ENCODE data around the gene KCNJ12.
A peak's percentile ranks its signal among the peaks of the same experiment; 100 is the strongest.
"Not testable (repeated sequence)": the region's sequence is repeated elsewhere in the genome, so short reads cannot be mapped to it uniquely, and the experiment has no call there.

KCNJ12 gene

DNA sequence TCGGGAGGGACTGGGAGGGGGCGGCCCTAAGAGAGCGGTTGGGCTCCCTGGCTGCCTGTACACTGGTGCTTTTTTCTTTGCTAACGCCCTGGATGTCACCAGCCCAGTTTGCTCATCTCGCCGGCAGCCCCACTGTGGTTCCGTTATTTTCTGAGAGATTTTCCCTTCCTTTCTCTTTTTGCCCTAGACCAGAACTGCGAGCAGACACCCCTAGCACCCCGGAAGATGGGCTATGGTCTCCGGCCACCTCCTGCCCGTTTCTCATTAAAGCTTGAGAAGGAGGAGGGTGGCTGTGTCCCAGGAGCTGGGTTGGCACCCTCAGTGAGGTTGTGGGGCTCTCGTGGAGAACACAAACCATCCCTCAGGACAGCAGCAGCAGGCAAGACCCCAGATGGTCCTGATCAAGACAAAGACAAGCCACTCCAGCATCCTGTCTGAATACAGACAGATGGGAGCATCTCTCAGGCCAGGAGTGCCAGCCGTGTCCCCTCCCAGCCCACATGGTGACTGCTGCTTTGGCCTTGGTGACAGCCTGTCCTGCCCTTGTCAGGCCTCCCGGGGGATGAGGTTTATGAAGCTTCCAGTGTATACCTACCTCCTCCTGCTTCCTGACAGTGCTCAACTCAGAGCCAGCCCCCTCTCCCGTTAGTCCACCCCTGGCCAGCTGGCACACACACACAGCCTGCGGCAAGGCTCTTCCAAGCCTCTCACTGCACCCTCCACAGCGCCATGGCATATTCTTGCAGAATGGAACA, 77.2 kb downstream of the KCNJ12 start:
- DNase-seq: no peak

DNA sequence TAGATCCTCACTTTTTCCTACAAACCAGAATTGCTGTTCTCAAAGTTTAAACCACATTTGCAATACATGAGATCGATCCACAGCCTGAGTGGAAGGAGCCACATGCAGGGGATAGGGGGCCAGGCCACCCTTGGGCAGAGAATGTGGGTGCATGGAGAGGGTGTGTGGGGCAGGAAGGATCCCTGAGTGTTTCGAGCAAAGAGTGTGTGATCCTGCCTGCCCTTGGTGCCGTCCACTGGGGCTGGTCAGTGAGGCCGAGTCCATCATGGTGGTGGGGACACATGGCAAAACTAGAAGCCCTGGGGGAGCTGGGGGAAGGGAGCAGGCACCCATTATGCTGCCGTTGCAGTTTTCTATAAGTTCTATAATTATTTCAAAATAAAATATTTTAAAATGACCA, 77.8 kb downstream of the KCNJ12 start:
- not testable (repeated sequence) for DNase-seq

DNA sequence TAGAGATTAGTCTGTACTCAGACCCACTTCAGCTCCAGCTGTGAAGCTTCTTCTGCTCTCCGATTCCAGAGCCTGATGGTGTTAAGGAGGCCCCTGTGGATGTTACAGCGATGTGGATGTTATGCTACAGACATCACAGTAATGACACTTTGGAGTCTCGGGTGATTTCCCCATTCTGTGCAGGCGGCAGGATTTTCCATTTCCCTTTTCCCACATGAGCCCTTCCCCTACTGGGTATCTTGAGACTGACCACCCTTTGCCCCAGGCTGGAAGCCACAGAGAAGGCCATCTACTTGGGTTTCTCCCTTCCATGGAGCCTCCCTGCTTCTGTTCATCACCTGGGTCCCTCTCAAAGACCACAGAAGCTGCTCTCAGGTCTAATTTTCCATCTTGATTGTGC, 78.3 kb downstream of the KCNJ12 start:
- no peak for DNase-seq

DNA sequence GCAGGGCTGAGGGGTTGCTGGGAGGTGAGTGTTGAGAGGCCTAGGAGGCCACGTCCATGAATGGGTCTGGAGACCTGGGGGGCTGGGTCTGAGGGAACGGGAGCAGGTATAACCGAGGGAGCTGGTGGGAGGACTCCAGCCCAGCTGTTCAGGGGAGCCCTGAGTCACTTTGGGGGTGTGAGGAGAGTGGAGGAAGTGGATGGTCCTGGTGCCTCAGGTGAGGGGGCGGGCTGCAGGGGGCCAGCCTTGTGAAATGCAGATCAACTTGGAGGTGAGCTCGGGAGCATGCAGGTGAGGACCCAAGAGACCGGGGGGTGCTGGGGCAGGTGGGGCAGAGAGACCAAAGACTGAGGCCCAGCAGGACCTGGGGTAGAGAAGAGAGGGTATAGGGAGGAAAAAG, 79.6 kb downstream of the KCNJ12 start:
- DNase-seq: no peak

DNA sequence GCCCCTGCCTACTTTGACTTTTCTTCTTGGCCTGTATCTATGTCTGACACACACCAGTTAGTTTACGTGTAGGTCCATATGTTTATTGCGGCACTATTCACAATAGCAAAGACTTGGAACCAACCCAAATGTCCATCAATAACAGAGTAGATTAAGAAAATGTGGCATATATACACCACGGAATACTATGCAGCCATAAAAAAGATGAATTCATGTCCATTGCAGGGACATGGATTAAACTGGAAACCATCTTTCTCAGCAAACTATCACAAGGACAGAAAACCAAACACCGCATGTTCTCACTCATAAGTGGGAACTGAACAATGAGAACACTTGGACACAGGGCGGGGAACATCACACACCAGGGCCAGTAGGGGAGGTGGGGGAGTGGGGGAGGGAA, 80.3 kb downstream of the KCNJ12 start:
- not testable (repeated sequence) for DNase-seq

DNA sequence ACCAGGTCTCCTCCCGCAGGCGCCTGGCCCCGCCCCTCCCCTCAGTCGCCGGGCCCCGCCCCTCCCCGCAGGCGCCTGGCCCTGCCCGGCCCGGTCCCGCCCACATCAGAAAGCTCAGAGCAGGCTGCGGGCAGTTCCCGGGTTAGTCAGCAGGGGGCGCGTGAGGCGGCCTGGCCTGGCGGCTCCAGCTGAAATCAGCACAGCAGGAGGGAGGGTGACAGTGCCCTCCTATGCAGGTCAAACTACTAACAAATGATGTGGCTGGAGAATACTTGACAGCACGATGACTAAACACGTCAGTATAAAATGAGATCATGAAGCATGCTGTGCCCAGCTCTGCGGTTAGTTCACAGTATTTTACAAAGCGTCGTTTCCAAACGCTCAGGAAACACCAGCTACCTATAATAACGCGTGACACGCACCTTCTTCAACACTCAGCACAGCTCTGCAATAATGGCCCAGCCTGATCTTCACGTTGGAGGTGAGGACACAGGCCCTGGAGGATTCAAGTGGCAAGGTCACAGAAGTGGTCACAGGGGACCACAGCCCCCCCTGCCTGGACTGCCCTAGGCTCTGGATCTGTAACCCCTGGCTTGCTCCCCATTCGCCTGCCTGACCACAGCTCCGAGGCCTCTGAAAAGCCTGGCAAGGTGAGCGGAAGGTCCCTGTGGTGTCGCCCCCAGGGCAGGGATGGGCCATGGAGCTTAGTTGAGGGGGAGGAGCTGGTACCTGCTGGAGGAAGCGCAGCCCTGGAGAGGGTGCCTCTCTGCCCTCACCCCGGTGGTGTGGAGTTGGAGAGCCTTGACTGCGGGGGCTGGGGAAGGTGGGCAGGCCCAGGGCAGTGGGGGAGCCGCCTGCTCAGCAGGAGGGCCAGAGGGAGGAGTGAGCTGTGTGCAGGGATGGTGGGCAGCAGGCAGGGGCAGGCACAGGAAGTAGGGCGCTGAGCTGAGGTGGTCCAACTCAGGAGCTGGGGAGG, 81.2 kb downstream of the KCNJ12 start:
- peak; percentile 91 for DNase-seq

DNA sequence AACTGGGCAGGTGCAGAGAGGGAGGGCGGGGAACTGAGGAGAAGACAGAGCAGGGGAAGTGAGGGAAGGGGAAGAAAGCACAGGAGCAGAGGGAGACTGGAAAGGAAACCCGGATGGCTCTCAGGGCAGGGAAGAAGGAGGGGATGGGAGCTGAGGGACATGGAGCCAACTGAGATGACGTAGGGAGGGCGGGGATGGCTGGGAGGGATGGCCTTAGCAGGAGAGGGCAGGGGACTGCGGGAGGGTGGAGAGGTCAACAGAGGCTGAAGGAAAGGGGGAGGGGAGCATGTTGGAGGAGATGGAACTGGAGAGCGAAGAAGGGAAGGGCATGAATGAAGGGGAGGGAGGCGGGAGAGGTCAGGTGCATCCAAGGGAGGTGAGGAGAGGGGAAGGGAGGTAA, 81.9 kb downstream of the KCNJ12 start:
- DNase-seq: no peak

DNA sequence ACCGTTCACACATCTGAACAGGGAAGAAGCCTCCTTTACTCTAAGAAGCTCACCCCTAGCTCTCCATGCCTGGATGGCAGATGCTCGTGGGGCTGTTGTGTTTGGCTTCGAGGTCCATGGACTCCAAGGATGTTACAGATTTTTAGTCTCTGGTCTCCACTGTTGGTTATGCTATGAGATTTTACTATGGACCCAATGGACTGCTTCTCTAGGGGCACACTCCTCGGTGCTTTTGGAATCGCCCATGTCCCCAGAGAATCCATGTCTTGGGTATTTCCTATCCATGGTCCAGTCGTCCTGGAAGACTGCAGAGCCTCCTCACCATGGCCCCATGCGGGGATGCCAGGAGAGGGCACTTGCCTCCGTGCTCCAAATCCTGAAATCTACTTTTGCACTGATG, 83.4 kb downstream of the KCNJ12 start:
- no peak for DNase-seq

DNA sequence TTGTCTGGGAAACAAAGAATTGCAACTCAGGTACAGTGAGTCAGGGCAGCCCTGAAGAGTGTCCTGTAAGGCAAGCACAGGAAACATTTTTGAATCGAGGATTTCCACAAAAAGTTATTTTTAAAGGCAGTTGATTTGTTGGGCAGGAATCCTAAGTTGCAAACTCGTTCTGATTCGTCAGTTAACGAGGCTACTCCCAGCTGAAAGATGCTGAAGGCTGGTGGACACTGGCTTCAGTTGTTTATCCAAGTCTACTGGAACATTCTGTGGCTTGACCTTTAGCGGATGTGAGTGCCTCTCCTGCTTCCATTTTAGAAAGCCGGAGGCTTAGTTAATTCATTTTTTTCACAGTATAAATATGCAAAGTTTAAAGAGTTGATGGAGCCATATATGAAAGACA, 84.2 kb downstream of the KCNJ12 start:
- DNase-seq: no peak

DNA sequence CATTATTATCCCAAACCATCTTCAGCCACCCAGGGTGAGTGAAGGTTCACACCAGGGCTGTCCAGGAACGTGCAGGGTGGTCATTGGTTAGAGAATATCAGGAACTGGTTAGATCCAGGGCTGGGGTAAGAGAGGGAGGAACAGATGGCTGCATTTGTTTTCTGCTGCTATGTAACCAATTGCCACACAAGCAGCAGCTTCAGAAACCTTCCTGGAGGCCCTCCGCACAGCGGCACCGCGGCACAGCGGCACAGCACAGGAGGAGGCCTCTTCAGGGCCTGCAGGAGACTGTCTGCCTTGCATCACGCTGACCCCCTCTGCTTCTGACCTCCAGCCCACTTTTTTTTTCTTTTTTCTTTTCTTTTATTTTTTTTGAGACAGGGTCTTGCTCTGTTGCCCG, 86.1 kb downstream of the KCNJ12 start:
- DNase-seq: no peak

DNA sequence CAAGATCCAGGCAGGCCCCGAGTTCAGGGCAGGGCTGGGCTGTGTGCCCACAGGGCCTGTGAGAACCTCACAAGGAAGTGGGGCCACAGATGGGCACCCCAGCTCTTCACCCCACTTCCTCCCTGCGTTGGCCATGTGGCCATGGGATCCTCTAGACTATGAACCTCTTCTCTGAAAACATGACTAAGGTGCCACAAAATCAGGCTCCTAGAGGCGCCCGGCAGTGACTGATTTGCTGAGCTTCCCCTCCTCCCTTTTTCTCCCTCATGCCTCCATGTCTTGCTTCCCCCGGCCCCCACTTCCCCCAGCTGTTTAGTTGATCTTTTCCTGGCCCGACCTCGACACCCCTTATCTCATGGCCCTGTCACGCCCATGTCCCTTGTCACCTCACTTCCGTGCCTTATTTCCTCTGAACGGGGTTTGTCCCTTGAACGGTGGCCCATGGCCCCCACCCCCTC, 87.1 kb downstream of the KCNJ12 start:
- DNase-seq: no peak

DNA sequence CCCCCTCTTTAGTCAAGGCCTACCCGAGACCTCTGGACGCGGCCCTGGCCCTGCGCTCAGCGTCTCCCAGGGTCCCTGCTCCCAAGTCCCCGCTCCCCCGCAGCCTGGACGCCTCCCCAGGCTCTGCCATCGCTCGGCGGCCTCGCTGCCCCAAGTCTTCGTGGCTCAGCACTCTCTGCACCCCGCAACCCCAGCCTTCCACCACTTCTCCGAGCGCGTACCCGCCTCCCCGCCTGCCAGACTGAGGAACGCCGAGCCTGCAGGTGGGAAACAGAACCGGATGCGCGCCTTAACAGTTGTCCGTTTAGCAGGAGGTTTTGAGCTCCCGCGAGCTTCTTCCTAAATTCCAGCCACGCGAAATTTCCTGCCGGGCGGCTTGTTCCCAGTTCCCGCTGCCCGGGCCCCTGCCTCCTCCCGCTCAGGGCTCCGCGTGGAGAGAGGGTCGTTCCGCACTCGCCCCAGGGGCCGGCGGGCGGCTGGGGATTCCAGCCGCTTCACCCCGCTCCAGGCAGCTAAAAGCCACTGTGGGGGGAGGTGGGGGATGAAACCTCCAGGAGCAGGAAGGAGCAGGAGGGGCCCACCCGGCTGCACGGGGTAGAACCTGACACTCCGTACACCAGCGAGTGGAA, 87.7 kb downstream of the KCNJ12 start:
- DNase-seq: no peak

DNA sequence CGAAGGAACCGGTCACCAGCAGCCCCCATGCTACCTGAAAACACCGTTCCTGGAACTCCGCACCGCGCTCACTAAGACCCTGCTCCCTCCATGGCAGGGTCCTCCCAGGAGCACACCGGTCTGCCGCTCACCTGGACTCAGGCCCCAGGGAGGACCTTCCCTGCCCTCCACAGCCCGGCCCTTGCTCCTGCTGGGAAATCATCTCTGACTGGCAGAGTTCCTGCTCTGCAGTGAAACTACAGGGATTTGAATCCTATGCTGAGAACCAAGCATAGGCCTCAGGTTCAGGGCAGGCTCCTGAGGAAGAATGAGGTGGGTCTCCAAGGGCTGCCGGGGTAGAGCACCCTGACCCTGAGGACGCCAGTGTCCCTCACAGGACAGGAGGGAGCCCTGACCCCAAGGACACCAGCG, 88.5 kb downstream of the KCNJ12 start:
- no peak for DNase-seq

DNA sequence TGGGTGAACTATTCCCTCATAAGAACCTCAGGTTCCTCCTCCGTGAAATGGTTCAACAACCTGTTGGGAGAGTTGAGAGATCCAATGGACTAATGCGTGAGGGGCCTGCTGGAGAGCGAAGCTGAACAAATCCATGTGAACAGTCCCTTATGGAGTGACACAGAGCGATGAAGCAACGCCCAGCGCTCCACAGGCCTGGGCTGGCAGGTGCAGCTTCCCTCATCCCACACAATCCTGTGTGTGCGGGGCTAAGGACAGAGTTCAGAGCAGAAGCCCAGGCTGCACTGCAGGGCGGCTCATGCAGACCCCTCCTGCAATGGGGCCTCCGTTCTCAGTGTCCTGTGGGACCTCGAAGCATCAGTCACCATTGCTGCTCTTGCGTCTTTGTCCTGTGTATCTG, 90.4 kb downstream of the KCNJ12 start:
- no peak for DNase-seq

DNA sequence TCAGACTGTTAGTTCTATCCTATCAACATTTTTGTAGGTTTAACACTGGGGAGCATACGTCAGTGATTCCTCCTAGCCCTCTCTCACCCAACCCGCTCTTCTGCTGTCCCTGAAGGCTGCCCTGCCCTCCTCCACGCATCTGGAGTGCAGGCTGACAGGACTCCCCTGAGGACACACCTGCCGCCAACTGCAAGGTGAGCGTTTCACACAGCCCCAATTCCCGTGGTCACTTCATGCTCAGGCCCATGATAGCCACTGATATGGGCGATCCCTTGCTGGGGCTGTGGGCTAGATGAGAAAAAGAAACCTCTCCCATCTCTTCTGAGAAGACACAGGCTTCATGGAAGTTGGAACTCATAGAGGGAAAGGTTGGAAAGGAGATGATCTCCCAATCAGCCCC, 91.0 kb downstream of the KCNJ12 start:
- no peak for DNase-seq

DNA sequence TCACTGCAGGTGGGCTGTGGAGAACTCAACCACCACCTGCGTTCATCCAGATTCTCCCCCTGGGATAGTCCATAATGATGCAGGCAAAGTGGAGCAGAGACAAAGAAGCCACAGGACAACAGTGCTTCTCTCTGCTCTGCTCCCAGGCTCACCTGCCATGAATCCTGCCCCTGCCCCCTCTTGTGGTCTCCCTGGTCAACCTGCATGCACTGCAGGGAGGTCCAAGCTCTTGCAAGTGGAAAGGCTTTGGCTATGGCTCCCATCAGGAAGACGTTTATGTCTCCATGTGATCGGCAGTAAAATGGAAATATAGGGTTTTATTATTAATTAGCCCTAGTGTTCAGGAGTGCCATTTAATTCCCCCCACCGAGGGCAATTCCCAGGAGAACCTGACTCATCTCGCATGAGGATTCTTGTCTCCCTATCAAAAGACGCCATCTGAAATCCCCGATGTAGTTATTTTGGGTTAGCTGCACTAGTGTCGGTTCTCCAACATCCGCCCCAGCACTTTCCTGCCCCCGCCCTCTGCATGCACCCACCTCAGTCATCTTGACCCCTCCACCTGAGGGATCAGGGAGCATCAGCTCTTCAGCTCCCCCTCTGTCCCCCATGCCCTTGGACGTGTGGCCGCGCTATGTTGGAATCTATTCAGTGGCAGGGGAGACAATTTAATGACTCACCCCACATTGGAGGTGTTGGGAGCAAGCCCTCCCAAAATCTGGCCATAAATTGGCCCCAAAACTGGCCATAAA, 91.8 kb downstream of the KCNJ12 start:
- DNase-seq: no peak

All from activated T-cell treated with anti-CD3 and anti-CD28 coated beads for 4 hours (primary cell).